Posterior cingulate gyrus (tissue), 11 donors: ENCODE data around the gene CHSY1.

Source experiments
- DNase-seq, 10 donors: peaks; one replicate each; pipeline versions ENCODE4 v3.0.0 to v3.0.0-alpha.2; 2020 to 2021; ENCODE audit warnings: mixed read lengths in 3 of 10
- intact Hi-C: fragments of 100-400 bp; cut with DNase I; formaldehyde crosslinking; loops from one replicate; pipeline ENCODE4 v1.15.1; 2023

Gene CHSY1

GRCh38 chr15:101246824-101247745 lies 4.8 kb downstream of the CHSY1 start:
- intact Hi-C loops: loop anchor here (10.0 kb wide), 1 partner anchor 622 kb away; no protein-coding TSS in a partner anchor
- no peak for DNase-seq

GRCh38 chr15:101246391-101246790 lies 5.5 kb downstream of the CHSY1 start:
- DNase-seq: no peak

GRCh38 chr15:101244889-101245668 lies 6.8 kb downstream of the CHSY1 start:
- no peak for DNase-seq
- intact Hi-C loops: loop anchor here (10.0 kb wide), 1 partner anchor 620 kb away; no protein-coding TSS in a partner anchor

More at GRCh38 chr15:101246391-101246790, 5.5 kb downstream of the CHSY1 start:
- intact Hi-C loops: loop anchor here (10.0 kb wide), 1 partner anchor 622 kb away; no protein-coding TSS in a partner anchor

- intact Hi-C loops: loop anchor here (10.0 kb wide), 1 partner anchor 619 kb away; no protein-coding TSS in a partner anchor
These were observed 7.6 kb downstream of the CHSY1 start for GRCh38 chr15:101244036-101244781.

GRCh38 chr15:101243420-101243819 lies 8.4 kb downstream of the CHSY1 start:
- intact Hi-C loops: loop anchor here (10.0 kb wide), 1 partner anchor 619 kb away; no protein-coding TSS in a partner anchor
- no peak for DNase-seq

More at GRCh38 chr15:101244036-101244781, 7.6 kb downstream of the CHSY1 start:
- DNase-seq: no peak

- intact Hi-C loops: loop anchor here (10.0 kb wide), 1 partner anchor 618 kb away; no protein-coding TSS in a partner anchor
- DNase-seq: no peak
These were observed 8.9 kb downstream of the CHSY1 start for GRCh38 chr15:101242999-101243336.

- intact Hi-C loops: loop anchor here (10.0 kb wide), 1 partner anchor 618 kb away; no protein-coding TSS in a partner anchor
These were observed 9.5 kb downstream of the CHSY1 start for GRCh38 chr15:101242160-101242998.

GRCh38 chr15:101240358-101240757 lies 11.5 kb downstream of the CHSY1 start:
- no peak for DNase-seq
- intact Hi-C loops: loop anchor here (10.0 kb wide), 1 partner anchor 616 kb away; no protein-coding TSS in a partner anchor

More at GRCh38 chr15:101242160-101242998, 9.5 kb downstream of the CHSY1 start:
- DNase-seq: no peak

- intact Hi-C loops: loop anchor here (10.0 kb wide), 1 partner anchor 615 kb away; no protein-coding TSS in a partner anchor
- no peak for DNase-seq
These were observed 12.1 kb downstream of the CHSY1 start for GRCh38 chr15:101239724-101240136.

GRCh38 chr15:101237251-101237650 lies 14.6 kb downstream of the CHSY1 start:
- intact Hi-C loops: no loop called here
- no peak for DNase-seq

GRCh38 chr15:101233651-101234280 lies 18.1 kb downstream of the CHSY1 start:
- DNase-seq: no peak
- intact Hi-C loops: no loop called here

- peak in 2 of 10 donors; percentile 19 to 83 for DNase-seq
- intact Hi-C loops: no loop called here
These were observed 19.2 kb downstream of the CHSY1 start for GRCh38 chr15:101232677-101233076.

- DNase-seq: no peak
- intact Hi-C loops: no loop called here
These were observed 23.5 kb downstream of the CHSY1 start for GRCh38 chr15:101228313-101228712.

GRCh38 chr15:101225658-101226057 lies 26.2 kb downstream of the CHSY1 start:
- DNase-seq: no peak
- intact Hi-C loops: no loop called here

GRCh38 chr15:101221902-101222301 lies 29.9 kb downstream of the CHSY1 start:
- no peak for DNase-seq
- intact Hi-C loops: no loop called here

GRCh38 chr15:101220060-101220459 lies 31.8 kb downstream of the CHSY1 start:
- intact Hi-C loops: no loop called here
- DNase-seq: no peak

- intact Hi-C loops: no loop called here
- no peak for DNase-seq
These were observed 32.4 kb downstream of the CHSY1 start for GRCh38 chr15:101219441-101219840.

GRCh38 chr15:101217446-101217845 lies 34.4 kb downstream of the CHSY1 start:
- DNase-seq: no peak
- intact Hi-C loops: no loop called here

- DNase-seq: no peak
- intact Hi-C loops: no loop called here
These were observed 35.7 kb downstream of the CHSY1 start for GRCh38 chr15:101216100-101216499.
